ENCODE results near the gene RAB8A. TPM values are rescaled to one million over a fixed set of nuclear protein-coding genes. Genes with fewer than 3 reads are reported as not detected.

The RAB8A gene
- total and polyA plus RNA-seq, 9 of the 15 experiments (the other 6 are each of a cell fraction or from before 2014, with no cell fraction given): 11.2 to 102 (median 53.2) TPM

DNA sequence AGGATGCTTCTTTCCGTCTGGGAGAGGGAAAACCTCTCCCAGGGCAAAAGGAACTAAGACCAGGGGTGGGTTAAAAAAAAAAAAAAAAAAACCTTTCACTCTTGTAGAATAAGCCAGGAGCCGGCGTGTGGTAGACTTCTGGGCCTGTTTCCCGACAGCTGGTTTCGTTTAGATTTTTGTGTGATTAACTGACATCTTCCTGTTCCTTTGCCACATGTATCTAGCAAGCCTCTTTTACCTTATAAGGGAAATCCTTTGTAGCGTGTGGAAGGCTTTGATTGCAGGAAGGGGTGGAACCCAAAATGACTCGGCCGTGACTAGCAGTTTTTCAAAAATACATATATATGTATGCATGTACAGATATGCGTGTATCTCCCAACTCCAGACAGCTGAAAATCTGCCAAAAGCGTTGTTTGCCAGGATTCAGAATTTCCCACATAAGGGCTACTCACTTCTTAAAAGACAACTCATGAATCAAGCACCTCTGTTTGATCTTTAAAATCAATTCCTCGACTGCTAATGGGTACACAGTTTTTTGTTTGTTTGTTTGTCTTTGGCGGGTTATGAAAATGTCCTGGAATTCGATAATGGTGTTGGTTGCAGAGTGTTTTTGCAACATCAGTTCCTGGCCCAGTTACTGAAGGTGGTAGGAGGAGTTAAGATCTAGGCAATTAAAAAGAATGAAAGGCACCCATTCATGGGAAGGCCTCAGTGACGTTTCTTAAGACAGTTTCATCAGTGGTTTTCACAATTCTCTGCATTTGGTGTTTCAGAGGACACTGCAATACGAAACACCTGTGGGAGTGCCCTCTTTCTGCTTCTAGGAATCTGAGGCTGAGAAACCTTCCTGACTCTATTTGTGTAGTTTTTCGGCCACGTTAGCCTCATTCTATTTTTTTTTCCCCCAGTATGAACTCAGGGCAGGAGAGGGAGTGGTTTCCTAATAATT lies 32.7 kb upstream of the RAB8A start (continued):
- peak; percentile 97 for TF ChIP-seq TEAD4 (IDR thresholded peaks at IDR 0.05; ENCODE audit: low read length)
- TF ChIP-seq TEAD4 (CRISPR knock-in tag; IDR thresholded peaks at IDR 0.05; ENCODE audit: borderline replicate concordance): no peak
- TF ChIP-seq ZNF584 (CRISPR knock-in tag; IDR thresholded peaks at IDR 0.05; ENCODE audit: low read depth): peak; percentile 75; the same call in 1 of the 2 replicates
- TF ChIP-seq L3MBTL2 (IDR thresholded peaks at IDR 0.05): peak; percentile 83
- TF ChIP-seq EP400 (IDR thresholded peaks at IDR 0.05): peak; percentile 78
- peak; percentile 8; the same call in 1 of the 2 replicates for TF ChIP-seq OTX1 (CRISPR knock-in tag; IDR thresholded peaks at IDR 0.05)
- TF ChIP-seq, protein P1, sequence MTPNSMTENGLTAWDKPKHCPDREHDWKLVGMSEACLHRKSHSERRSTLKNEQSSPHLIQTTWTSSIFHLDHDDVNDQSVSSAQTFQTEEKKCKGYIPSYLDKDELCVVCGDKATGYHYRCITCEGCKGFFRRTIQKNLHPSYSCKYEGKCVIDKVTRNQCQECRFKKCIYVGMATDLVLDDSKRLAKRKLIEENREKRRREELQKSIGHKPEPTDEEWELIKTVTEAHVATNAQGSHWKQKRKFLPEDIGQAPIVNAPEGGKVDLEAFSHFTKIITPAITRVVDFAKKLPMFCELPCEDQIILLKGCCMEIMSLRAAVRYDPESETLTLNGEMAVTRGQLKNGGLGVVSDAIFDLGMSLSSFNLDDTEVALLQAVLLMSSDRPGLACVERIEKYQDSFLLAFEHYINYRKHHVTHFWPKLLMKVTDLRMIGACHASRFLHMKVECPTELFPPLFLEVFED (CRISPR knock-in tag; conservative IDR thresholded peaks at IDR 0.05): peak; percentile 84; the same call in 1 of the 2 replicates
- TF ChIP-seq NBN (IDR thresholded peaks at IDR 0.05; ENCODE audit: low read depth): peak; percentile 88
- peak; percentile 33 for TF ChIP-seq NUFIP1 (IDR thresholded peaks at IDR 0.05; ENCODE audit: partially characterized antibody)
- no peak for TF ChIP-seq HLTF (IDR thresholded peaks at IDR 0.05)
- TF ChIP-seq, protein P2, sequence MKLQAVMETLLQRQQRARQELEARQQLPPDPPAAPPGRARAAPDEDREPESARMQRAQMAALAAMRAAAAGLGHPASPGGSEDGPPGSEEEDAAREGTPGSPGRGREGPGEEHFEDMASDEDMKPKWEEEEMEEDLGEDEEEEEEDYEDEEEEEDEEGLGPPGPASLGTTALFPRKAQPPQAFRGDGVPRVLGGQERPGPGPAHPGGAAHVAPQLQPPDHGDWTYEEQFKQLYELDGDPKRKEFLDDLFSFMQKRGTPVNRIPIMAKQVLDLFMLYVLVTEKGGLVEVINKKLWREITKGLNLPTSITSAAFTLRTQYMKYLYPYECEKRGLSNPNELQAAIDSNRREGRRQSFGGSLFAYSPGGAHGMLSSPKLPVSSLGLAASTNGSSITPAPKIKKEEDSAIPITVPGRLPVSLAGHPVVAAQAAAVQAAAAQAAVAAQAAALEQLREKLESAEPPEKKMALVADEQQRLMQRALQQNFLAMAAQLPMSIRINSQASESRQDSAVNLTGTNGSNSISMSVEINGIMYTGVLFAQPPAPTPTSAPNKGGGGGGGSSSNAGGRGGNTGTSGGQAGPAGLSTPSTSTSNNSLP (IDR thresholded peaks at IDR 0.05; ENCODE audit: borderline replicate concordance, low read depth, low read length): peak; percentile 25; the same call in 1 of the 2 replicates
- TF ChIP-seq, protein P3, sequence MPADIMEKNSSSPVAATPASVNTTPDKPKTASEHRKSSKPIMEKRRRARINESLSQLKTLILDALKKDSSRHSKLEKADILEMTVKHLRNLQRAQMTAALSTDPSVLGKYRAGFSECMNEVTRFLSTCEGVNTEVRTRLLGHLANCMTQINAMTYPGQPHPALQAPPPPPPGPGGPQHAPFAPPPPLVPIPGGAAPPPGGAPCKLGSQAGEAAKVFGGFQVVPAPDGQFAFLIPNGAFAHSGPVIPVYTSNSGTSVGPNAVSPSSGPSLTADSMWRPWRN (IDR thresholded peaks at IDR 0.05; ENCODE audit: low read depth): no peak
- TF ChIP-seq NR4A1 (CRISPR knock-in tag; IDR thresholded peaks at IDR 0.05): no peak
- TF ChIP-seq NR4A1 (tag; IDR thresholded peaks at IDR 0.05): peak; percentile 64; the same call in 1 of the 2 replicates
- TF ChIP-seq, protein P4, sequence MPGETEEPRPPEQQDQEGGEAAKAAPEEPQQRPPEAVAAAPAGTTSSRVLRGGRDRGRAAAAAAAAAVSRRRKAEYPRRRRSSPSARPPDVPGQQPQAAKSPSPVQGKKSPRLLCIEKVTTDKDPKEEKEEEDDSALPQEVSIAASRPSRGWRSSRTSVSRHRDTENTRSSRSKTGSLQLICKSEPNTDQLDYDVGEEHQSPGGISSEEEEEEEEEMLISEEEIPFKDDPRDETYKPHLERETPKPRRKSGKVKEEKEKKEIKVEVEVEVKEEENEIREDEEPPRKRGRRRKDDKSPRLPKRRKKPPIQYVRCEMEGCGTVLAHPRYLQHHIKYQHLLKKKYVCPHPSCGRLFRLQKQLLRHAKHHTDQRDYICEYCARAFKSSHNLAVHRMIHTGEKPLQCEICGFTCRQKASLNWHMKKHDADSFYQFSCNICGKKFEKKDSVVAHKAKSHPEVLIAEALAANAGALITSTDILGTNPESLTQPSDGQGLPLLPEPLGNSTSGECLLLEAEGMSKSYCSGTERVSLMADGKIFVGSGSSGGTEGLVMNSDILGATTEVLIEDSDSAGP (CRISPR knock-in tag; IDR thresholded peaks at IDR 0.05): no peak
- TF ChIP-seq NCOA6 (IDR thresholded peaks at IDR 0.05): no peak
- TF ChIP-seq, protein P5, sequence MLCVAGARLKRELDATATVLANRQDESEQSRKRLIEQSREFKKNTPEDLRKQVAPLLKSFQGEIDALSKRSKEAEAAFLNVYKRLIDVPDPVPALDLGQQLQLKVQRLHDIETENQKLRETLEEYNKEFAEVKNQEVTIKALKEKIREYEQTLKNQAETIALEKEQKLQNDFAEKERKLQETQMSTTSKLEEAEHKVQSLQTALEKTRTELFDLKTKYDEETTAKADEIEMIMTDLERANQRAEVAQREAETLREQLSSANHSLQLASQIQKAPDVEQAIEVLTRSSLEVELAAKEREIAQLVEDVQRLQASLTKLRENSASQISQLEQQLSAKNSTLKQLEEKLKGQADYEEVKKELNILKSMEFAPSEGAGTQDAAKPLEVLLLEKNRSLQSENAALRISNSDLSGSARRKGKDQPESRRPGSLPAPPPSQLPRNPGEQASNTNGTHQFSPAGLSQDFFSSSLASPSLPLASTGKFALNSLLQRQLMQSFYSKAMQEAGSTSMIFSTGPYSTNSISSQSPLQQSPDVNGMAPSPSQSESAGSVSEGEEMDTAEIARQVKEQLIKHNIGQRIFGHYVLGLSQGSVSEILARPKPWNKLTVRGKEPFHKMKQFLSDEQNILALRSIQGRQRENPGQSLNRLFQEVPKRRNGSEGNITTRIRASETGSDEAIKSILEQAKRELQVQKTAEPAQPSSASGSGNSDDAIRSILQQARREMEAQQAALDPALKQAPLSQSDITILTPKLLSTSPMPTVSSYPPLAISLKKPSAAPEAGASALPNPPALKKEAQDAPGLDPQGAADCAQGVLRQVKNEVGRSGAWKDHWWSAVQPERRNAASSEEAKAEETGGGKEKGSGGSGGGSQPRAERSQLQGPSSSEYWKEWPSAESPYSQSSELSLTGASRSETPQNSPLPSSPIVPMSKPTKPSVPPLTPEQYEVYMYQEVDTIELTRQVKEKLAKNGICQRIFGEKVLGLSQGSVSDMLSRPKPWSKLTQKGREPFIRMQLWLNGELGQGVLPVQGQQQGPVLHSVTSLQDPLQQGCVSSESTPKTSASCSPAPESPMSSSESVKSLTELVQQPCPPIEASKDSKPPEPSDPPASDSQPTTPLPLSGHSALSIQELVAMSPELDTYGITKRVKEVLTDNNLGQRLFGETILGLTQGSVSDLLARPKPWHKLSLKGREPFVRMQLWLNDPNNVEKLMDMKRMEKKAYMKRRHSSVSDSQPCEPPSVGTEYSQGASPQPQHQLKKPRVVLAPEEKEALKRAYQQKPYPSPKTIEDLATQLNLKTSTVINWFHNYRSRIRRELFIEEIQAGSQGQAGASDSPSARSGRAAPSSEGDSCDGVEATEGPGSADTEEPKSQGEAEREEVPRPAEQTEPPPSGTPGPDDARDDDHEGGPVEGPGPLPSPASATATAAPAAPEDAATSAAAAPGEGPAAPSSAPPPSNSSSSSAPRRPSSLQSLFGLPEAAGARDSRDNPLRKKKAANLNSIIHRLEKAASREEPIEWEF (CRISPR knock-in tag; IDR thresholded peaks at IDR 0.05): 0 out of 2 replicates have a peak, but pooled peaks have one; percentile 61
